ENCODE results near the gene TCEA2.

DNA sequence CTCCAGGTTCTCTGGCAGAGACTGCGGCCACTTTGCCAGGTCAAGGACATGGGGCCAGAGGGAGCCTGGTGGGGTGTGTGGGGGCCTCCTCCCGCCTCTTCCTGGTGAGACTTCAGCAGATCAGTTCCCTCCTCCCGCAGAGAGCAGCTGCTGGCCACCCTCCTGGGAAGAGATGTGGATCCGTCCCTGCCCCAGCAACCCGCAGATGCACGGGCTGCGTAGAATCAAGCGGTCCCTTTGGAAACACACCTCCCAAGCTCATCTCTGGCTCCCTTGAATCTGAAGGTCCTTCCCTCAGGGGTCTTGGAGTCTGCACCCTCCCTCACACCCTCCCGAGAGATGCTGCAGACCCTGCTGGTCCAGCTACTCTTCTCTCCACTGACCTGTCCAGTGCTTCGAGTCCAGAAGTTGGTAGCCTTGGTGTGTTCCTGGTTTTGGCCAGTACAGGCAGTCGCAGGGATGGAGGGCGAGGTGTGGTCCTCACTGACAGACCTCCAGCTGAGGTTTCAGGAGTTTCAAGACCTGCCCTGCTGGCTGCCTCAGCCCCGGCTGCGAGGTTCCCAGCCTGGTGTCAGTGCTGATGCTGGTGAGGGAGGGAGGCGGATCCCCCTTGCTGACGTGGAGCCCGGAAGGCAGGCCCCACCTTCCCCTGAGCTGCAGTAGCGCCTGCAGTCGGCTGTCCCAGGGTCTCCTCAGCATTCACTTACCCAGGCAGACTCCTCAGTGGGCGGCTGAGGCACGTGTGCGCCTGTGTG, 44.2 kb downstream of the TCEA2 start, which contains the start of gene NPBWR2:
- TF ChIP-seq GATA2 (IDR thresholded peaks at IDR 0.05; ENCODE audit: low read depth, low read length) (no peak), GATA3 (IDR thresholded peaks at IDR 0.05; ENCODE audit: low read depth, low read length) (no peak)
